ENCODE measurements around the gene SPRYD3.

Gene SPRYD3

DNA sequence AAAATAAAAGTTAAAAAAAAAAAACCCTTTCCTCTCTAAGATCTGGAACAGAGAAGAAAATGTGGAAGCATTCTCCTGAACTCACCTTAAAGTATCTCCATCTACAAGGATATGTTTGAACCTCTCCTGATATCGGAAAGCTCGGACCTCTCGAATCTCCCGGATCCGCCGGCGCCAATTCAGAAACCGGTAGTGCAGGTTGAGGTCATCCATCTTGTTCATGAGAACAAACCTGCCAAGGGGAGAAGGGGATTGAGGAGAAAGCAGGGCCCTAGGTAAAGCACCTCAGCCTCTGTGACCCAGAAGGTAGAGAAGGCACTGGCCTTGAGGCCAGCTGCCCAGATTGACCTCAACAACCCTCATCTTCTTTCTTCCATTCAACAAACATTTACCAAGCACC is 2.2 kb downstream of the SPRYD3 start:
- DNase-seq, result no peak

DNA sequence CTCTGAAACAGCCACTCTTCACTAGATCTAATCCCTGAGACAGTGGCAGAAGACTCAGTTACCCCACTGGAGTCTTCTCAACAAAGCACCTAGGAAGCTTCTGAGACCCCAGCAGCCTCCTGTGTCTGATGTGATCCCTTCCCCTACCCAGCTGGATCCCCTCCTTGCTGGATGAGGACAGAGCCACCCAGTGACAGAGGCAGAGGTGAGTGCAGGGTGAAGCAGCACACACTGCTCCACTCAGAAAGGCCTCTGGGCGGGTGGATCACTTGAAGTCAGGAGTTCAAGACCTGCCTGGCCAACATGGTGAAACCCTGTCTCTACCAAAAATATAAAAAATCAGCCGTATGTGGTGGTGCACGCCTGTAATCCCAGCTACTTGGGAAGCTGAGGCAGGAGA is 2.7 kb downstream of the SPRYD3 start:
- DNase-seq, result no peak

DNA sequence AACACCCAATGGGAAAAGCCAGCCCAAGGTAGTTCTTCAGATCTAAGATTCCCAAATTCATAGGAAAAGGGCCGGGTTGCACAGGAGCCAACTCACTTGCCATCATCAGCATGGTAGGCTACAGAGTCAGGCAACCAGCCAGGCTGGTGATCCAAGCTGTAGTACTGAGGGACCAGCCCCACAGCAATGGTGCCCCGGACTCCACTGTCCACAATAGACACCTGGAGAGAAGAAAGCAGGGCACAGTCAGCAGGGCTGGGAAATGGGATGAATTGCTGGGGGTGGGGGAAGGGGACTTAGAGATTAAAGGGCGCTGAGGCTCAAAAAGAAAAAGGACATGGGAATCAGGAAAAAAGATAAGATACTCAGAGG is 4.2 kb downstream of the SPRYD3 start:
- DNase-seq, result no peak

DNA sequence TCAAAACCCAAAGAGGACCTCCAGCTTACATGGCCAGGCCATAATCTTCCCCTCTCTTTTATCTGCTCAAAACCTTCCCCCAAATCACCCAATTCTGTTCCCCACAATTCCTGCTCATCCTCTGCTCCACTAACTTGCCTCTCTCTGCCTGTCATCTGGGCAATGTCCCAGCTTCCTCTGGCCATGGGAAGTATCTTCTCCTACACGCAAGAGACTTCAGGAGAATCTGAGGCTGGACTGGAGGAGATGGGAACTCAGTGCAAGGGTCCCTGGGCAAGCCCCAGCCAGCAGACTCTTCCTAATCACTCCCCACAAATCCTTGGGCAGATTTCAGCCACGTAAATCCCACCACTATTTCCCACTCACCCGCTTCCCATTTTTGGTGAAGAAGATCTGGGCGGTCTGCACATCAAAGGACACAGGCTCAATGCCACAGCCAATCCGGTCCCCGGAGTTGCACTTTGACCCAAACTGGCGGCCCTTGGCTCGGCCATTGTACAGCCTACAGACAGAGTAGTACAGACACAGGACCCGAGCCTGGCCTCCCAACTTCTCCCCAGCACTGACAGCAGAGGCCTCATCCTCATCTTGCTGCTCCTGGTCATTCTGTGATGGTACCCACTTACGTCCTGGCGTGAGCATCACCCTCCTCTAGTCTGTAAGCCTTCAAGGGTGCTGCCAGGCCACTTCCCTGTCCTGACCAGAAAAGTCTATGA is 4.7 kb downstream of the SPRYD3 start:
- no peak for DNase-seq

DNA sequence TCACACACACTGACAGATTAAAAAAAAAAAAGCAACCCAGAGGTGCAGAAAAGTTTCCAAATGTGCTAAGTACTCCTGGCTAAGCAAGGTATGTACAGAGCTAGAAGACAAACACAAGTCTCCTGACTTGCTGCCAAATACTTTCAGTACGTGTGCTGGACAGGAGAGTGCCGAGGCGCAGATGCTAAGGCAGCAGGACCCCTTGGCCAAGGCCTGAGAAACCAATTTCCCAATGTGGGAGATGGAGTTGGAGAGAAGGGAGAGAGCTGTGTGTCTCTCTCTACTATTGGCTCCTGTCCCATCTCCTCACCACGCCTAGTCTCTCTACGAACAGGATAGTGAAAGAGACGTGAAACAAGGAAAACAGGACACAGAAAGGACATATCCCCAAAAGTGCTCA is 5.3 kb downstream of the SPRYD3 start:
- no peak for DNase-seq

DNA sequence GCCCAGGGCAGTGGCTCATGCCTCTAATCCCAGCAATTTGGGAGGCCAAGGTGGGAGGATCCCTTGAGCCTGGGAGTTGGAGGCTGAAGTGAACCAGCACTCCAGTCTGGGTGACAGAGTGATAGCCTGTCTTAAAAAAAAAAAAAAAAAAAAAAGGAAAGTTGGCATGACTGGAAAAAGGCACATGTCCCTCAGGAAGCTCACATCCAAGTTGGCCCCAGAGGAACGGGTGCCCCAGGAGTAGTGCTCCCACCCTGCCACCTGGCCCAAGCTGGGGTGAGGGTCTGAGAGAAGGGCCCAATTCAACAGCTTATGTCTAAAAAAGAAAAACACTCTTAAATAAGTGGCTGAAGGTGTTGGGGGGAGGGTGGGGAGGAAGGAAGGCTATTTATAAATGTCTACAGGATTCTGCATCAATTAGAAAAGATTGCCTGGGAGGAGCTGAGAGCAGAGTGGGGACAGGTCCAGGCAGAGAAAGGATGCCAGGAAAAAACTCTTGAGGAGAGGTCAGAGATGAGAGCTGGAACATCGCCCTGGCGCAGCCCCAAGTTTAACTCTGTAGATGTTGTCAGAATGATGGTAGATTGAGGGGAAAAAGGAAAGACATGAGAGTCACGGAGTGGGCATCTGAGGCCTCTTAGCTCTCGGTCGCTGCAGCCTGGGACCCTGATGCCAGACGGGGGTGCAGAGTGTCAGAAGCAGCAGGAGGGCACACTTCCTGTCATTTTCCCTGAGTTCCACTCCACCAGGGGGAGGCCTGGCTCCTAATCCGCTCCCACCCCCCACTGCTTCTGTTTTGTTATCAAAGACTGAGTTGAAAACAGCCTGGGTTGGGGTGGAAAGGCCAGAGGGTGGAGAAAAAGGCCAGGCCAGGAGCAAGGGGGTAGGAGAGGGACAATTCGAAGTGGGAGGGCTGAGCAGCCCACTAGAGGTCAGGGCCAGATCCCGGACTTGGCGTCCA is 7.3 kb downstream of the SPRYD3 start:
- DNase-seq, result peak; percentile 14

DNA sequence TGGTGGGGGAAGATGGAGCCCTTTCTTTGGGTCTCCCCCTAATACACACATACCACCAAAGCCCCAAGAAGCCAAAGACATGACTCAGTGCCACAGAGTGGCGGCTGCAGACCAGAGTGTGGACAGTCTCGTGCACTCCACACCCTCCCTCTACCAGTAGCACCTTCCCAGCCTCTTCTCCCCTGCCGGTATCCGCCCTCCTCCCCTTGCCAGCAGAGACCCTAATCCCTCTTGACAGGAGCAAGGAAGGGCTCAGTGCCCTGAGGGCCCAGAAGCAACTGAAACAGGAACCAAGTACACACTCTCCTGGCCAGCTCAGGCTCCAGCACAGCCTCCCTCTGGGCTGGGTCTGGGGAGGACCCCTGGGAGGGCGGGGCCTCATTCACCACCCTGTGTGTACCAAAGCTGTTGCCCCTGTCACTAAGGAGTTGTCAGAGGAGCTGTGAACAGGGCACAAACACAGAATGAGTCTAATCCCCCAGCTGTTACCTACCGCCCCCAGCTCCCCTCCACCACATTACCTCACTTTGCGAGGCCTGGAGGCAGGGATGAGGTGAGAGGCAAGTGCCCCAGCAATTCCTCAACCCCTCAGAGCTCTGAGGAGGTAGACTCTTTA is 8.2 kb downstream of the SPRYD3 start:
- peak; percentile 40 for DNase-seq

DNA sequence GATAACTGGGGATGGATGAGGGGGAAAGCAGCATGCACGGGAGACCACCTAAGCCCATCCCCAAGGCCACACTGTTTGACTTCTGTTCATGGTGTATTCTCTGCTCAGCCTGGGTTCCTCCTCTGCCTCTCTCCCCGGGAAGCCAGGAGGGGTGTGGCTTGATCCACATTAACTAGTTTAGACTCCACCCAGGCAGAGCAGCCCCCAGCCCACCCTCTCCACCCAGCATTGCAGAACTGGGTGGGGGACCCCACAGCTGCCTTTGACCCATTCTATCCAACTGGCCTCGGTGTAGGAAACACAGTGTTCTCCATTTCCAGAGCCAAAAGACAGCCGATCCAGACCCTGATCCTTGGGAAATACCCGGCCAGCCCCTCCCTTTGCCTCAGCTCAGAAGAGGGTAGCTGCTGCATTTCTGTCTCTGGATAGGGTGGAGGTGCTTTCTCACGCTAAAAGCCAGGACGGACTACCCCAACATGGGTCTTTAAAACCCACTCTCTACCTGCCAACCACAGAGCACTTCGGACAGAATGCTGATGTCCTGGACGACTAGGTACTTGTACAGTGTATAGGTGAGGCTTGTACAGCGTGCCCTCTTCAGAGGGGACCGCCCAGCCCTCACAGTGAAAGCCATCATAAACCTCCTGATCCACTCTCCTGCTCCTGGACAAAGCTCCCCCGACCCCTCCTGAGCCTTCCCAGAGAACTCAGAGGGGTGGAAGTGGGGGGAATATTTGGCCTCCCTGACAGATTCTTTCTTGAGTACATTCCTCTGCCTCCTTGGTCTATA is 9.4 kb downstream of the SPRYD3 start:
- DNase-seq, result no peak

DNA sequence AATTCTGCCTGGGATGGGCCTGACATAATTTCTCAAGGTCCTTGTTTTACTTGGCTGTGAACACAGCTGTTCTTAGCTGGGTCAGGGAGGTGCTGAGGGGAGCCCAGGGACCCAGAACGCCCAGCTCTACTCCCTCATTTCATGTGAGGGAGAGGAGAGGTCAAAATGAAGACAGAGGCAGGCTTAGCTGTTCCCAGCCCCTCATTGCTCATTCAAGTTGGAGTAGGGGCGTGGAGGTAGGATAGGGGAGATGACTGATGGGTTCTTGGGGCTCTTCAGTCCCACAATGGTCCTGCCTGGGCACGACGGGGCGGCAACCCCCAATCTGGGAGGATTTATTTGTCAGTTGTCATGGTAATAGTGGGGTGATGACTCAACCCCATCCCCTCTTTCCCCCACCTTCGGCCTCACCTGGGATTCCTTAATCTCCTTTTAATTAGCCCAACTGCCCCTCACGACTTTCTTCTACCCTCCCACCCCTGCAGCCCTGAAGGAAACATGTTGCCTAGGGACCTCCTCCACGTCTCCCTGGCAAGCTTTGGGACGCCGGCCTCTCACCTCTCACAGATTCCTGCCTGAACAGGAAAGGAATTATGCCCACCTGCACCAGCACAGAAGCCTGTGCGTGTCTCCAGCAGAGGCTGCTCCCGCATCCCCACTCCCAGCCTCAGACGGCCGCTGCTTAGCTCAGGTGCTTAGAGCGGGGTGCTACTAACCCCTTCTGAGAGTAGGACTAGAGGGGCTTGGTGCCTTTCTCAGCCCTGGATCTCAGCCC is 10.2 kb downstream of the SPRYD3 start:
- DNase-seq, result no peak

DNA sequence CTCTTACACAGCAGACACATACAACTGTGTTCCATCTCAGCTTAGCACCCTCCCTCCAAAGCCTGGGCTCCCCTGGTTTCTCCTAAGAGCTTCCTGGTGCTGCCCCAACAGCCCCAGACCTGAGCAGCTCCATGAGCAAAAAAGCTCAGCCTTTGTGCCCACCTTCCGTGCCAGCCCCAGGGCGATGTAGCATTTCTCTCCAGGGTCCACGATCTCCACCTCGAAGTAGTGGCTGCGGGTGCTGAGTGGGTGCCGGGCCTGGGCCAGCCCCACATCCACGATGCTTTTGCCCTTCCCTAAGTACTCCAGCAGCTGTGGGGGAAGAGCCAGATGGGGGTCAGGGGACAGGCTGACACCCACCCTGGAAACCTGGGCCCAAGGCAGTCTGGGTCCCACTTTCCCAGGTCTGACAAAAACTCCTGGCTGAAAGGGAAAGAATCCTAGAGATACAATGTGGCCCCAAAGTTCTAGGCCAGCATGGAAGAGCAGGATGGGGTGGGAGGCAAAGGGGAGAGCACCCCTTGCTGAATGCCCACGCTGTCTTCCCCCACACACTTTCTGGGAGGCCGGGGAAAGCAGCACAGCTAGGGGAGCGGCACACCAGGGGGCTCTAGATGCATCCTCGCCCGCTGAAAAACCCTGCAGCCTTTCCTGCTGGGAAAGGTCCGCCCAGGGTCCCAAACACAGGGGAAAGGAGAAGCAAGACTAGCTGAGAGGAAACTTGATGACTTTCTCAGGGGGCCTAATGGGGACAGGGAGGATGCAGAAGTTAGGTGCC is 11.0 kb downstream of the SPRYD3 start:
- DNase-seq, result no peak

DNA sequence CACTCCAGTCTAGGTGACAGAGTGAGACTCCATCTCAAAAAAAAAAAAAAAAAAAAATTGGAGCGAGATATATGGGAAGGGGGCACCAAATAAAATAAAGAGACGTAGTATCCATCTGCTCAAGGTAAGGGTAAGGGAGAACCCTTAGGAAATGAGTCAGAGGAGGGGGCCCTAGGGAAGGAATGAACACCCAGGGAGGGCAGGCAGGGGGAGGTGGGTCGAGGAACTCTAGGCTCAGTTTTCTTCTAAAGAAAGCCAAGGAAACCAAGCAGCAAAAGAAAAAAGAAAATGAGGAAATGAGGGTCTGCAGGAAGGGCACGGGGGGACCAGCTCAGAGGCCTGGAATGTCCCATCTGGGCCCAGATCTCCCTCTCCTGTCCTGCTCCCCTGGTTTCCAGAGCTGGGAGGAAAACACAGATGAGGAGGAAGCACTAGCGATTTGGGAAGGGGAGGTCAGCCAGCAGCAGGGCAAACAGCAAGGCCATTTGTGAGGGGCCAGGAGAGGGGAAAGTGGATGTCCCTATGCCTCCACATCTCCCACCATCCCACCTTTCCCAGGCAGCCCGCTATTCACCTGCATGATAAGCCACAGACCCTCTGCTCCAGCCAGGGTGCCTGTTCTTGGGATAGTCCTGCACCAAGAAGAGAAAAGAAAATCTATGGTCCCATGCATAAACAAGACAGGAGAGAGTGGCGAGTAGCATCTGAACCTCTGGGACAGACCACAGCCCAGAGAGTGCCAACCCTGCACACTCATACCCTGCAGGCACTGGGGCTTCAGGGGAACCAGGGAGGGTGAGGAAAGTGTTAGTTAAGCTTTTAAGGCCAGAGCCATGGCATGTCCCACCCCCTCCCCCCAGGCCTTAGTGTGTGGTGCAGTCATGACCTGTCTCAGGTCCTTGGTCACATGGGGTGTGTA is 11.9 kb downstream of the SPRYD3 start:
- DNase-seq, result no peak

DNA sequence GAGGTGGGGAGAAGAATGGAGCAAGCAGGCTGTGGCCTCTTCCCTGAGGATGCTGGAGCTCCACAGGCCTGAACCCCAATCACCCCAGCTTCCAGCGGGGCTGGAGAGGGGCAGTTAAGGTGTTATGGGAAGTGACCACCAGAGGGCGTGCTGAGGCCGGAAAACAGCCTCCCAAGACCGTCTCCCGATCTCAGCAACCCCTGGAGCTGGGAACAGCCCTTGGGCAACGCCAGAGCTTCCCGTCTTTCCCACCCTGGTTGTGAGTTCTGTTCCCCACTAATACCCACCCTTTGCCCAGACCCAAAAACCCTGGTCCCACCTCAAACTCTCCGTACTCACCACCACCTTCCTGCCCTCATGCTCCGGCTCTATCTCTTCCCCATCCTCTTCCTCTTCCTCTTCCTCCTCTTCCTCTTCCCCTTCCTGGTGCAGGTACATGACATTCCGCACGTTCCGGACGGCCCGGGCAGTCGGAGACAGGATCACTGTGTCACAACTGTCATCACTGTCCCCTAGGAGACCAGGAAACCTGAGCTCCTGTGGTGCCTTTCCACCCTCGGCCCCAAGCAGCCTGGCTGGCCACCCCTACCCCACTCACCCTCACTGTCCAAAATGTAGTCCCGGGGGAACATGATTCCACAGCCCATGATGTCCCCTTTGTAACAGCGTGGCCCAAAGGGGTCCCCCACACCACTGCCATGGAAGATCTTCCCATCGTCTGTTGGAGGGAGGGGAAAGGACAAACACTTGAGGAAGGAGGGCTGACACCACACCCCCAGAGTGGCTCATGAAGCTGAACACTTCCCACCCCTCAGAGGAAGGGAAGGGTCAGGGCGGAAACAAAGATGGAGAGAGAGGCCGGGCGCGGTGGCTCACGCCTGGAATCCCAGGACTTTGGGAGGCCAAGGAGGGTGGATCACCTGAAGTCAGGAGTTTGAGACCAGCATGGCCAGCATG is 12.9 kb downstream of the SPRYD3 start:
- peak; percentile 85 for DNase-seq

DNA sequence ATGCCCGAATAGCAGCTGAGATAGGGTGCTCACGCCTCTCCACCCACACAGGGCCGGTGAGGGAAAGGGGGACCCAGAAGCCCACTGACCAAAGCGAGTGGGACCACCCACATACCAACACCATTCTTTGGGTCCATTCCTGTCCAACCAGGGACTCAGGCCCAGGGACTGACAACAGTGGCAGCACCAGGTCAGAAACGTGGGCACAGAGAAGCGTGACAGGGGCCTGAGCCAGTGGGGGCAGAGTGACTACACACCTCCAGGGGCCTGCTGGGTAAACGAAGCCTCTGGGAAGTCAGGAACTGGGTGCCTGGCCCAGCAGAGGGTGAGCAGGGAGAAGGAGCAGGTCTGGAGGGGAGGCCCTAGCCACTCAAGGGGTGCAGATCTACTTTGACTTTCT is 13.7 kb downstream of the SPRYD3 start:
- no peak for DNase-seq

DNA sequence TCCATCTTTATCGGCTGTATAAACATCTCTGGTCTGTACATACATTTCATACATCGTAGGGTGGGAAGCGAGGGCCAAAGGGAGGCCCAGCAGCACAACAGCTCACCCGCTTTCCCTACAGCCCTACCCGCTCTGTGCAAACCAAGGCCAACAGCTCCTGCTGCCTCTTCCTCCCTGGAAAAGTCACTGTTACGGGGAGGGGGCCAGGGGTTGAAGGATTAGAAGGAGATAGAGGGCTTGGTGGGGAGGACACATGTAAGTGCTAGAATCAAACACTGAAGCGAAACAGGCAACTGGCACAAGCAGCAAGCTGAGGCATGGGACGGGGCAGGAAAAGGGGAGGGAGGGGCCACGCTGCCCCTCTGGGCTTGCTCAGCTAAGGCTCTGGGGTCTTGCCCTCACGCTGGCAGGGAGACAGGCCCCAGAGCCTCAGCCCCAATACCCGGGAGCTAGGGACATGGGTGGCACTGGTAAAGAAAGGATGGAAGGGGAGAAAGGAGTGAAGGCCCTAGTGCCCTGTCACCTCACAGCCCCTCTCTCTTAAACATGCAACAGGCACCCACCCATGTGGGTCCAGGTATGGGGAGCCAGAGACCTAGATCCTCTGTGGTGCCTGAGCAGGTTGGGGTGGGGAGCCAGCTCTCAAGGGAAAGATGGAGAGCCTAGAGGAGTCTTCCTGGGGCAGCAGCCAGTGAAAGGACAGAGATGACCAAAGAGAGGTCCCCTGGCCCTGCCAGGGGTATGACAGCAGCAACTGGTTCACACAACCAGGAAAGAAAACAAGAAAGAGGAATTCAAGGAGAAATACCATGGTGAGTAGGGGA is 14.4 kb downstream of the SPRYD3 start:
- no peak for DNase-seq

DNA sequence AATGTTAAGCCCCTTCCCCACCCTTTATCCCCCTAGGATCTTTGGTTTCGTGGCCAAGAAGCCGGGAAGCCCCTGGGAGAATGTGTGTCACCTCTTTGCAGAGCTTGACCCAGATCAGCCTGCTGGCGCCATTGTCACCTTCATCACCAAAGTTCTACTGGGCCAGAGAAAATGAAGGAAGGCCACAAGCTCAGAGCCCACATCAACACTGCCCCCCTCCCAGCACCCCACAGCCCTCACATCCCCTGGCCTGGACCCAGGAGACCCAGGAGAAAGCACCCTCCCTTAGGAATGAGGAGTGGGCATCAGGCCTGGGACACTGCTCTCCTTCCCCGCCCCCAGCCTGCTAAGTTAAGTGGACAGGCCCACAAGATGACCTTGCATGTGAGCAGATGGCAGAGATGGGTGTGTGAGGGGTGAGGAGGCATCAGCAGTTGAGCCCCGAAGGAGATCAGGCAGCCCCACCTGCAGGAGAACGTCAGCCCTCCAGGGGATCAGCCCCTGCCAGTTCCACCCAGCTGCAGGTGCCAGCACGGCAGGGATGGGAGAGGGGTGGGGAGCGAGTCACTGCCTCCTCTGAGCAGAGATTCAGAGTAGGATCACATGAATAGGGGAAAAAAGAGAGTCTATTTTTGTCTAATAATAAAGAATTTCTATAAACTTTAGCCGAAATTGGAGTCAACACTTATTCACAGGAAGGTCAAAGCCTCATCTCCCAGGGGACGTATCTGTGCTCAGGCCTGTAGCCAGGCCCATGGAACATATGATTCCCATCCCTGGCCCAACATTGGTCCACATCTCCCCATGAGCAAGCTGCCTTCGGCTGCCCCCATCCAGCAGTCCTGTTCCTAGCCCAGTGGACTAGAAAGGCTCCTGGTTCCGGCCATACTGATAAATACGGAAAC is 15.2 kb downstream of the SPRYD3 start:
- DNase-seq, result no peak

DNA sequence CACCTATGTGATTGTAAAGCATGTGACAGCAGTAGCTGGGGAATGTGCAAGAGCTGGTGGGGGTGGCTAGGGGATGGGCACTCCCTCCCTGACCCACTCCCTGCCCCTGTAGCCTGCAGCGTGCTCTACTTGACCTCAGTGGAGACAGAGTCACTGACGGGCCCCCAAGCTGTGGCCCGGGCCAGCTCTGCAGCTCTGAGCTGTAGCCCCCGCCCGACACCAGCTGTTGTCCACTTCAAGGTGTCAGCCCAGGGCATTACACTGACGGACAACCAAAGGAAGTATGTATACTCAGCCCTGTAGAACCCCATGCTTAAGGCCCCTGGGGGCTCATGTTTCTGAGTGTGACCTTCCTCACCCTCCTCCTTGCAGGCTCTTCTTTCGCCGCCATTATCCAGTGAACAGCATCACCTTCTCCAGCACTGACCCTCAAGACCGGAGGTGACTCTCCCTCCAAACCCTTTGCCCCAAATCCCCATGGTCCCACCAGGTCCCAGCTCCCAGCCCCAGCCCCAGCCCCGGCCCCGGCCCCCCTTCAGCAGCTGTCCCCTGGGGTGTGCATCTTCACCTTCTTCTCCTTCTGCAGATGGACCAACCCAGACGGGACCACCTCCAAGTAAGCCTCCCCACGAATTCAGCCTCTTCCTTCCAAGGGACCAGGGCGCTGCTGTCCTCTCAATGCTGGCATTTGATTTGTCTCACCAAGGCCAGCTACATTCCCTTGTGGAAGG is 16.0 kb downstream of the SPRYD3 start:
- no peak for DNase-seq

All from retina (tissue), 1 donor.